GM12892 (cell line): Measurements from ENCODE around the gene PDE6A.
"Not testable (repeated sequence)": the region's sequence is repeated elsewhere in the genome, so short reads cannot be mapped to it uniquely, and the experiment has no call there.

Experiments
- DNase-seq: peaks from one replicate; pipeline ENCODE4 v3.0.0; 2011; ENCODE audit not compliant: insufficient read length
- FAIRE-seq: peaks from 2 replicates; lab custom pipeline; 2011; peaks lifted over from hg19 to GRCh38; lab: Jason Lieb, UNC
- POLR2A ChIP-seq: IDR thresholded peaks from 2 replicates; pipeline ENCODE4 v1.6.1; 2011; ENCODE audit warnings: low read depth, low read length, control low read depth
- POLR2AphosphoS5 ChIP-seq: IDR thresholded peaks from 2 replicates; pipeline ENCODE4 v1.6.1; 2011; ENCODE audit warnings: low read depth, low read length, control low read depth
- TAF1 ChIP-seq: IDR thresholded peaks from 2 replicates; pipeline ENCODE4 v1.6.1; 2011; ENCODE audit warnings: low read depth, mild to moderate bottlenecking, control low read depth, low read length, borderline replicate concordance

Gene PDE6A

DNA sequence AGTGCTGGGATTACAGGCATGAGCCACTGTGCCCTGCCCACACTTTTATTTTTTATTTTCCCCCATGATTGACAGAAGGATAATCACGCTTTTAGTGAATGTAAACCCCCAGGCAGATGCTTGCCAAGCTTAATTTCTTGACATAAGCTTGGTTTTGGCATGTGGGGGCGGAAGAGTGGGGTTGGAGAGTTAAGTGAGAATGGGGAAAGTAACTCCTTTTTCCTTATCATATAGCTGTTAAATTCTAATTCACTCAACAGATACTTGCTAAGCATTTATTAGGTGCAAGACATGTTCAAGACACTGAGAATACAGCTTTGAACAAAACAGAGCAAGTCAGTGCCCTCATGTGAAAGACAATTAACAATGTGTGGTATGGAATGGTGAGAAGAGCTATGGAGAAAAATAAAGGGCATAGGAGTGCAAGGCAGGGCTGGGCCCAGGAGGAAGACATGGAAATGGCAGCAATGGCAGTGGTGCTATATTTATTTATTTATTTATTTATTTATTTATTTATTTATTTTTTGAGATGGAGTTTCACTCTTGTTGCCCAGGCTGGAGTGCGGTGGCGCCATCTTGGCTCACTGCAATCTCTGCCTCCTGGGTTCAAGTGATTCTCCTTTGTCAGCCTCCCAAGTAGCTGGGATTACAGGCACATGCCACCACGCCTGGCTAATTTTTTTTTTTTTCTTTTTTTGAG lies 18.2 kb upstream of the PDE6A start:
- no peak for DNase-seq
- TF ChIP-seq POLR2AphosphoS5 = no peak
- no peak for TF ChIP-seq TAF1
- TF ChIP-seq POLR2A = no peak
- FAIRE-seq = no peak

GRCh38 chr5:149961957-149962409 lies 17.4 kb upstream of the PDE6A start:
- TF ChIP-seq POLR2AphosphoS5 (no peak), POLR2A (no peak), TAF1 (no peak)
- no peak for DNase-seq
- FAIRE-seq = no peak

GRCh38 chr5:149961186-149961685 lies 16.6 kb upstream of the PDE6A start:
- FAIRE-seq (no peak), DNase-seq (no peak)
- TF ChIP-seq POLR2AphosphoS5 (no peak), POLR2A (no peak), TAF1 (no peak)

DNA sequence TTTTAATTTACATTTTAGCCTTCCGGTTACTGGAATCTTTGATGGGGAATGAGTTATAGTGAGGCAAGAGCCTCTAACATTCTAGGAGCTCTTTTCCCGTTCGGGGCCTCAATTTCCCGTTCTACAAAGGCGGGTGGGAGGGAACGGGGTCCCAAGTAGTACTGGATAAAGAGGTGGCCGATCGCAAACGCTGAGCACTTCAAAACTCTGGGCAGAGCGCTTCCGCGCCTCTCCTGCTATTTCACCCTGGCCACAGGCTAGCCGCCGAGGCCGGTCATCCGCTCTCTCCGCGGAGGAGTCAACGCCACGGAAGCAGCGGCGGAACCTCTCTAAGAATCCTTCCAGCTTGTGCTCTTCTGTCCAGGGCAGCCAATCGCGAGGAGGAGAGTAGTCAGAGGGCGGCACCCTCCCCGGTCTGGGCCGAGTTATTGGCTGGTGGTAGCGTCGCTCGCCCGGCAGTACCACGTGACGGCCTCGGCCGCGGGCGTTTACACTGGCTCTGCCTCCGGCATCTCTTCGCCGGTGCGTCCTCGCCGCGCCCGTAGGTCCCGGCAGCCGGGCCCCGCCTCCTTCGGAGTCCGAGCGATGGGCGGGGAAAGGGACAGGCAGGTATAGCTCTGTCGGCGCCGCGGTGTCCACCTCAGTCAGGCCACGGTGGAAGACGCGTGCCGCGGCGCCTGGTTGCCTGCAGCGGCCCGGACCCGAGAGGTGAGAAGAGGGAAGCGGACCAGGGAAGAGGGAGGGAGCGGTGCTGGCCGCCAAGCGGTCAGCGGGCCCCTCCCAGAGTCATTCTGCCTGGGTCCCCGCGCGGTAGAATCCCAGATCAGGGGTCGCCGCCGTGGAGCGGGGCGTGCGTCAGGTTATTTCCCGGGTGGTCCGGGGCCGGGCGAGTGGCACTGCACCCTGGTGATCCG lies 15.9 kb upstream of the PDE6A start, which contains the start of gene SLC26A2:
Gene SLC26A2, plus strand, starts transcription at position 487 of the 914 bp plus-strand sequence. CDS start 16,895 bp downstream, outside the sequence.
- FAIRE-seq = peak; percentile 95
- peak; percentile 95 for TF ChIP-seq POLR2AphosphoS5
- peak; percentile 95 for TF ChIP-seq POLR2A
- TF ChIP-seq TAF1 = peak; percentile 77
- DNase-seq = peak; percentile 90

GRCh38 chr5:149959406-149960236 lies 15.0 kb upstream of the PDE6A start:
- DNase-seq (peak; percentile 29), FAIRE-seq (peak; percentile 24)
- no peak for TF ChIP-seq POLR2A
- no peak for TF ChIP-seq POLR2AphosphoS5
- TF ChIP-seq TAF1 = no peak

GRCh38 chr5:149957855-149958254 lies 13.3 kb upstream of the PDE6A start:
- FAIRE-seq (no peak), DNase-seq (no peak)
- TF ChIP-seq POLR2AphosphoS5 (no peak), TAF1 (no peak), POLR2A (no peak)

DNA sequence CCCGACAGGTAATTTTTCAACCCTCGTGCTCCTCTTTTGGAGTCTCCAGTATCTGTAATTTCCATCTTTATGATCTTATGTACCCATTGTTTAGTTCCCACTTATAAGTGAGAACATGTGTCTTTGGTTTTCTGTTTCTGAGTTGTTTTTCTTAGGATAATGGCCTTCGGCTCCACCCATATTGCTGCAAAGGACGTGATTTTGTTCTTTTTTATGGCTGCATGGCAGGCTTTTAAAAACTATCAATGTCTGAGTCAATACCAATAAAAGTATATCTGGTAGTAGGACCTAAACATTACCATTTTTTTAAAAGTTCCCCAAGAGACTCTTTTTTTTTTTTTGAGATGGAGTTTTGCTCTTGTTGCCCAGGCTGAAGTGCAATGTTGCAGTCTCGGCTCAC lies 12.1 kb upstream of the PDE6A start:
- DNase-seq (no peak), FAIRE-seq (no peak)
- TF ChIP-seq POLR2A (no peak), TAF1 (no peak), POLR2AphosphoS5 (no peak)

DNA sequence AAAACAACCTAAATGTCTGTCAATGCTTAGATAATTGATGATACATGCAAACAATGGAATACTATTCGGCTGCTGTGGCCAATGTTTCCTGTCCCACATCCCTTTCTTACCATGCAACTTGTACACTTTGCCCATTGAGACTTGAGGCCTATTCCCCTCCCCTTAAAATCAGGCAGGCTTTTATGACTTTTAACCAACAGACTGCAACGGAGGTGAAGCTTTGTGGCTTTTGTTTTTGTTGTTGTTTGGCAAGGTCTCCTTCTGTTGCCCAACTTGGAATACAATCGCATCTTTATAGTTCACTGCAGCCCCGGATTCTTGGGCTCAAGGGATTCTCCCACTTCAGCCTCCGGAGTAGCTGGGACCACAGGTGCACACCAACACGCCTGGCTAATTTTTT lies 10.2 kb upstream of the PDE6A start:
- DNase-seq = no peak
- FAIRE-seq = no peak
- TF ChIP-seq TAF1 = no peak
- TF ChIP-seq POLR2AphosphoS5 = no peak
- TF ChIP-seq POLR2A = no peak

DNA sequence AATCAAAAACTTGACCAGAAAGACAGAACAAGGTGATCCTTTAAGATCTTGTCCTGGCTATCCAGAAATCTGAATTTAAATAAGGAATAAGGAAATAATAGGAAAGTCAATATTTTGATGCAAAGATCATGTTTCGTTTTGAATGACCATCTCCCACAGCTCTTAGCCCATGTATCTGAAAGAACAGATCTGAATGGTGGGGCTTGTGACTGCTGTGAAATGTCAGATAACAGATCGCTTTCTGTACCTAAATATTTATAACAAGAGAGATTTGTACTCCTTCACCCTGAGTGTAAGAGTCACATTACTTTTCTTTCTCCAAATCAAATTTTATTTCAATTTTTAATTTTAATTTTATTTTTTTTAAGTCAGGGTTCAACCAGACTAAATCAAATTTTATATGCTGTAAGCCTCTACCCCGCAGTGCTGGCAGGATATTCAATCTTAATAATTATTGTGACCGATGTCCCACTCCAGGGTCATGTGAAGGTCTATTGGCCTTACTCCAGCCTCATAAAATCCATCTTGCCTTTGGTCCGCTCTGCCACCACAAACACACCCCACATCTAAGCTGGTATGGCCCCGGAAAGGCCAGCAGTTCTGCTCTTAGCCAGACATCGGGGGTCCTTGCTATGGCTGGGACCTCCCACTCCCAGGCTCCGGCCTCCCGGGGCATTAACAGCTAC lies 9.0 kb upstream of the PDE6A start:
- FAIRE-seq = no peak
- no peak for DNase-seq
- TF ChIP-seq POLR2AphosphoS5 (no peak), POLR2A (no peak), TAF1 (no peak)

GRCh38 chr5:149951138-149951749 lies 6.7 kb upstream of the PDE6A start:
- no peak for TF ChIP-seq TAF1
- no peak for TF ChIP-seq POLR2A
- TF ChIP-seq POLR2AphosphoS5 = no peak
- FAIRE-seq (no peak), DNase-seq (no peak)

DNA sequence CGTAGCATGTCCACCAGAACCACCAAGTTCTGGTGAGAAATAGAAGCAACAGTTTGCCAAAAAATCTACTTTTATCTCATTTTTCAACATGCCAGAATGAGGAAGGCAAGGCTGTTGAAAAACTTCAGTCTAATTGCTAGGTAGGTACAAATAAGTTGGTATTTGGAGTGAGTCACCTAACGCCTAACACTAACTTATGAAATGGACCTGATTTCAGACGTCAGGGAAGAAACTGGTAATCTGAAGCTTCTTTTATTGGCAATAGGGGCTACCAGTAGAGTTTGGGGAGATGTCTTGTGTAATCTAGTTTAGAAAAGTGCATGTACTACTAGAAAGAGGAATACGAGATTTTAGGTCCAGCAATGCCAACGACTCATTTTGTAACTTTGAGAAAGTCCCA lies 4.4 kb upstream of the PDE6A start:
- TF ChIP-seq POLR2A (no peak), TAF1 (no peak)
- no peak for FAIRE-seq
- DNase-seq = no peak

DNA sequence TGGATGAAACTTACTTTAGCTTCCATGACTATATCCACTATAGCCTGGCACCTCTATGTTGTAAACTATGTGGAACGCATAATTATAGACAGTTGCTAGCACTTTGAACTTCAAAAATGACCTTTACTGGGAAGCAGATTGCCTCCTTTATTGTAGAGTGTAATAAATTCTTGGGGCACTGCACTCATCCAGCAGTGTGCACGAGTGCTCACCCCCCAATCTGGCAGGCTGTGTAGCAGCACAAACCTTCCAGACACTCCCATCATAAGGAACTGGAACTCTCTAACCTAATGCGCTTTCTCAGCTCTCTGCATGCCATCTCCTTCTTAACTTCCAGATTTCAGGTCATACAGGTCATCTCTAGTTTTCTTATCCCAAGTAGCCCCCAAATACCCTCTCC lies 1.5 kb upstream of the PDE6A start:
- no peak for DNase-seq

DNA sequence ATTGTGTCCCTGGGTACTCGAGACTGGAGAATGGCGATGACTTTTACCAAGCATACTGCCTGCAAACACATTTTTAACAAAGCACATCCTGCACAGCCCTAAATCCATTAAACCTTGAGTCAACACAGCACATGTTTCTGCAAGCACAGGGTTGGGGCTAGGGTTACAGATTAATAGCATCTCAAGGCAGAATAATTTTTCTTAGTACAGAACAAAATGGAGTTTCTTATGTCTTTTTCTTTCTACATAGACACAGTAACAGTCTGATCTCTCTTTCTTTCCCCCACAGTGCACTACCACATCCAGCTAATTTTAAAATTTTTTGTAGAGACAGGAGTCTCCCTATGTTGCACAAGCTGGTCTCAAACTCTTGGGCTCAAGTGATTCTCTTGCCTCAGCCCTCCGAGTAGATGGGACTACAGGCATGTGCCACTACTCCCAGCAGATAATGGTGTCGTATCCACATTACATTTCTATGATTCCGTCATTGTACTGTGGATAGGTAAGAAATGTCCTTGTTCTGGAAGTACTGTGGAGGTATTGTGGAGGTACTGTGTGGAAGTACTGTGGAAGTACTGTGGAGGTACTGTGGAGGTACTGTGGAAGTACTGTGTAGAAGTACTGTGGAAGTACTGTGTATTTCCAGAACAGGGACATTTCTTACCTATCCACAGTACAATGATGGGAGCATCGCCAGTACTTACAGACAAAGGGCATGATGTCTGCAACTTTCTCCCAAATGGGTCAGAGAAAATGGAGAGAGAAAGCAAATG lies 1.2 kb downstream of the PDE6A start:
- FAIRE-seq, DNase-seq: not testable (repeated sequence)

More for the DNA sequence above, 1.5 kb upstream of the PDE6A start:
- TF ChIP-seq POLR2A (no peak), TAF1 (no peak), POLR2AphosphoS5 (no peak)
- FAIRE-seq = no peak

DNA sequence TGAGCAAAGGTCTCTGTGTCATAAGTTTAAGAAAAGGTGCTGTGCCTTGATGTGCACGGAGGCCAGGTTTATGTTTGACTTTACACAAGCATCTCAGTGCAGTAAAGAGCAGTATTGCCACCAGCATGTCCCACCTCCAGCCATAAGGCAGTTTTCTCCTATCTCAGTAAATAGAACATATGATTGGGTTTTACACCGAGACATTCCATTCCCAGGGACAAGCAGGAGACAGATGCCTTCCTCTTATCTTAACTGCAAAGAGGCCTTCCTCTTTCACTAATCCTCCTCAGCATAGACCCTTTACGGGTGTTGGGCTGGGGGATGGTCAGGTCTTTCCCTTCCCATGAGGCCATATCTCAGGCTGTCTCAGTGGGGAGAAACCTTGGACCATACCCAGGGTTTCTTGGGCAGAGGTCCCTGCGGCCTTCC lies 1.8 kb downstream of the PDE6A start:
- not testable (repeated sequence) for FAIRE-seq, DNase-seq
